SK-N-SH (cell line): ENCODE results near the gene PIKFYVE. TPM values are rescaled to one million over a fixed set of nuclear protein-coding genes. Genes with fewer than 3 reads are reported as not detected.

Source experiments
- CTCF ChIA-PET: fragments of 300-600, 350-600 bp; formaldehyde crosslinking; extraction: SDS; loops from one replicate; lab custom pipeline; 2021; lab: Yijun Ruan, JAX
- POLR2A ChIA-PET: fragments of 350-600 bp; sonication (Branson Sonifier 250); formaldehyde crosslinking; extraction: SDS; loops from one replicate; lab custom pipeline; 2020; ENCODE audit warnings: antibody characterized with exemption, inconsistent platforms; lab: Yijun Ruan, JAX
- DNase-seq: peaks from one replicate; pipeline ENCODE4 v3.0.0; 2012
- H2AFZ ChIP-seq: fragments of 200-600 bp; sonication (generic); 2 replicates; pipeline ENCODE4 v1.8.1; 2016; ENCODE audit warnings: antibody characterized with exemption, mild to moderate bottlenecking, low read depth
- H3F3A ChIP-seq: fragments of 200-600 bp; sonication (generic); replicated peaks from 2 replicates; pipeline ENCODE3; 2016; ENCODE audit warnings: antibody characterized with exemption, mild to moderate bottlenecking; ENCODE audit not compliant: insufficient read depth
- H3K27ac ChIP-seq, 2 experiments: fragments of 200-500 bp in 1 of 2; fragments of 200-600 bp in 1 of 2; sonication (Bioruptor generic) in 1 of 2; sonication (generic), shearing (Covaris generic) in 1 of 2; 2 replicates each; pipeline versions ENCODE4 v1.5.1 to v1.6.1; 2014 to 2016; ENCODE audit warnings: low read depth in 2 of 2, inconsistent platforms in 1 of 2, low read length in 1 of 2, mild to moderate bottlenecking in 1 of 2, mixed read lengths in 1 of 2
- H3K27me3 ChIP-seq: fragments of 200-600 bp; sonication (generic), shearing (Covaris generic); 2 replicates; pipeline ENCODE4 v1.6.1; 2016; ENCODE audit warnings: mixed run types; ENCODE audit not compliant: insufficient read depth
- H3K36me3 ChIP-seq, 2 experiments: fragments of 200-500 bp in 1 of 2; fragments of 200-600 bp in 1 of 2; sonication (Bioruptor generic) in 1 of 2; sonication (generic) in 1 of 2; replicated peaks in 1 of 2; 2 replicates each; pipeline versions ENCODE3 to v1.5.1; 2014 to 2016; ENCODE audit warnings: low read length in 1 of 2, mild to moderate bottlenecking in 1 of 2; ENCODE audit not compliant: insufficient read depth in 2 of 2, control insufficient read depth in 1 of 2
- H3K4me1 ChIP-seq, 2 experiments: fragments of 200-500 bp in 1 of 2; fragments of 200-600 bp in 1 of 2; sonication (Bioruptor generic) in 1 of 2; sonication (generic), shearing (Covaris generic) in 1 of 2; 2 replicates each; pipeline versions ENCODE4 v1.5.1 to v1.6.1; 2014 to 2016; ENCODE audit warnings: low read depth in 1 of 2, low read length in 1 of 2, mixed run types in 1 of 2; ENCODE audit not compliant: insufficient read depth in 2 of 2, control insufficient read depth in 1 of 2
- H3K4me2 ChIP-seq: fragments of 200-600 bp; sonication (generic), shearing (Covaris generic); 2 replicates; pipeline ENCODE4 v1.6.1; 2017; ENCODE audit warnings: mixed run types
- H3K4me3 ChIP-seq, 2 experiments: fragments of 200-500 bp in 1 of 2; fragments of 200-600 bp in 1 of 2; sonication (Bioruptor generic) in 1 of 2; sonication (generic), shearing (Covaris generic) in 1 of 2; 2 replicates each; pipeline versions ENCODE4 v1.5.1 to v1.8.1; 2014 to 2016; ENCODE audit warnings: low read depth in 2 of 2, inconsistent platforms in 1 of 2, low read length in 1 of 2, mild to moderate bottlenecking in 1 of 2, mixed read lengths in 1 of 2, moderate library complexity in 1 of 2
- H3K79me2 ChIP-seq: fragments of 200-600 bp; sonication (generic); 2 replicates; pipeline ENCODE4 v1.8.1; 2017; ENCODE audit warnings: mild to moderate bottlenecking; ENCODE audit not compliant: insufficient read depth
- H3K9ac ChIP-seq: fragments of 200-600 bp; sonication (generic); 2 replicates; pipeline ENCODE4 v1.6.1; 2017; ENCODE audit warnings: mixed run types
- H3K9me2 ChIP-seq: fragments of 200-600 bp; sonication (generic); 2 replicates; pipeline ENCODE4 v1.6.1; 2017; ENCODE audit warnings: mixed run types
- H3K9me3 ChIP-seq: fragments of 200-600 bp; sonication (generic); 2 replicates; pipeline ENCODE4 v1.6.1; 2017; ENCODE audit warnings: mixed run types, mild to moderate bottlenecking, moderate library complexity
- H4K20me1 ChIP-seq: fragments of 200-600 bp; sonication (generic); 2 replicates; pipeline ENCODE4 v1.6.1; 2017; ENCODE audit warnings: mild to moderate bottlenecking, mixed run types; ENCODE audit not compliant: insufficient read depth
- EP300 ChIP-seq, 2 experiments: IDR thresholded peaks; 2 replicates each; pipeline versions ENCODE4 v1.4.0 to v1.6.1; 2012; ENCODE audit warnings: borderline replicate concordance in 1 of 2, low read depth in 1 of 2, low read length in 1 of 2
- FOXM1 ChIP-seq: IDR thresholded peaks from 2 replicates; pipeline ENCODE4 v1.4.0; 2012; ENCODE audit warnings: low read depth, mild to moderate bottlenecking
- GABPA ChIP-seq: IDR thresholded peaks from 2 replicates; pipeline ENCODE4 v1.4.0; 2012; ENCODE audit warnings: low read depth, mild to moderate bottlenecking
- GATA2 ChIP-seq: sonication (generic); formaldehyde crosslinking; IDR thresholded peaks from 2 replicates; pipeline ENCODE4 v1.5.0; 2020; ENCODE audit warnings: mild to moderate bottlenecking, missing genetic modification reagents
- JUND ChIP-seq: IDR thresholded peaks from 2 replicates; pipeline ENCODE4 v1.4.0; 2012
- NFIC ChIP-seq: IDR thresholded peaks from 2 replicates; pipeline ENCODE4 v1.4.0; 2012; ENCODE audit warnings: borderline replicate concordance
- RAD21 ChIP-seq: IDR thresholded peaks from 2 replicates; pipeline ENCODE4 v1.6.1; 2012; ENCODE audit warnings: mild to moderate bottlenecking, low read length
- RCOR1 ChIP-seq: fragments of 150-350 bp; IDR thresholded peaks from 2 replicates; pipeline ENCODE4 v1.6.1; 2017; ENCODE audit warnings: antibody characterized with exemption, low read length
- SIN3A ChIP-seq: IDR thresholded peaks from 2 replicates; pipeline ENCODE4 v1.6.1; 2012; ENCODE audit warnings: low read depth, mild to moderate bottlenecking, low read length, moderate library complexity, borderline replicate concordance
- SMC3 ChIP-seq: IDR thresholded peaks from 2 replicates; pipeline ENCODE4 v1.6.1; 2012; ENCODE audit warnings: low read depth, low read length, improper control_type of control experiment
- TEAD4 ChIP-seq: IDR thresholded peaks from 2 replicates; pipeline ENCODE4 v1.4.0; 2012; ENCODE audit warnings: mild to moderate bottlenecking, borderline replicate concordance; ENCODE audit not compliant: insufficient read depth
- YY1 ChIP-seq: IDR thresholded peaks from 2 replicates; pipeline ENCODE4 v1.4.0; 2012; ENCODE audit warnings: low read depth, mild to moderate bottlenecking
- WGBS: methylation state at CpG from one replicate; pipeline ENCODE4 v1.1.6; 2017; ENCODE audit warnings: low lambda C conversion rate; 5-methylcytosine and 5-hydroxymethylcytosine counted together
- polyA plus RNA-seq, 3 experiments: library from polyadenylated mRNA; depleted of rRNA; stranded (reverse); fragments of >200 nt; gene quantifications; 2 replicates each; pipeline ENCODE4 v1.2.3, GENCODE V29; 2012
- TF ChIP-seq, protein P1 (sequence below): fragments of 150-350 bp; IDR thresholded peaks from 2 replicates; pipeline ENCODE4 v1.6.1; 2017; ENCODE audit warnings: antibody characterized with exemption, low read length, low read depth, borderline replicate concordance
- TF ChIP-seq, protein P2 (sequence below): IDR thresholded peaks from 2 replicates; pipeline ENCODE4 v1.4.0; 2012; ENCODE audit warnings: low read depth
- TF ChIP-seq, protein P3 (sequence below): IDR thresholded peaks from 2 replicates; pipeline ENCODE4 v1.6.1; 2012; ENCODE audit warnings: mild to moderate bottlenecking, low read depth, low read length, moderate library complexity
- TF ChIP-seq, protein P4 (sequence below): fragments of 200-600 bp; sonication (generic); IDR thresholded peaks from 2 replicates; pipeline ENCODE4 v1.6.1; 2017; ENCODE audit warnings: antibody characterized with exemption, mild to moderate bottlenecking, moderate library complexity

PIKFYVE gene
- polyA plus RNA-seq, 1 of the 3 experiments (the other 2 are of a cell fraction) = 7.0 TPM

DNA sequence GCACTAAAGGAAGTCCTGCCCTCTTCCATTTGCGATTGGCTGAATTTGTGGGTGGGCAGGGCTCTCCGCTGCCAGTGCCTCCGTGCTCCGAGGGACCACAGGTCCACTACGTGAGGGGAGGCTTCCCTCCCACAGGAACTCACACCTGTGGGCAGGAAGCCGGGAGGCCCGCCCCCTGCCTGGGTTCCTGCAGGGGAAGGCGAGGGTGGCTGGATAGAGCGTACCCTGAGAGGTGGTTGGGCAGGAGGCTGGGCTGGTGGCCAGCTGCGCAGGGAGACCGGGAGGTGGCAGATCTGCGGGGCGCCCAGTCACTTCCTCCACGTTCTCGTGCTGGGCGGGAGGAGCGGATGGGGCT lies 93.6 kb downstream of the PIKFYVE start (continued):
- TF ChIP-seq RAD21 (no peak), RCOR1 (no peak), TEAD4 (no peak), EP300 (IDR thresholded peaks at IDR 0.05; ENCODE audit: borderline replicate concordance in 1 of 2, low read depth in 1 of 2, low read length in 1 of 2) (no peak), NFIC (0 out of 2 replicates have a peak, but pooled peaks have one; percentile 12), SMC3 (no peak), GABPA (peak; percentile 55), GATA2 (CRISPR knock-in tag) (no peak)
- TF ChIP-seq, protein P1, sequence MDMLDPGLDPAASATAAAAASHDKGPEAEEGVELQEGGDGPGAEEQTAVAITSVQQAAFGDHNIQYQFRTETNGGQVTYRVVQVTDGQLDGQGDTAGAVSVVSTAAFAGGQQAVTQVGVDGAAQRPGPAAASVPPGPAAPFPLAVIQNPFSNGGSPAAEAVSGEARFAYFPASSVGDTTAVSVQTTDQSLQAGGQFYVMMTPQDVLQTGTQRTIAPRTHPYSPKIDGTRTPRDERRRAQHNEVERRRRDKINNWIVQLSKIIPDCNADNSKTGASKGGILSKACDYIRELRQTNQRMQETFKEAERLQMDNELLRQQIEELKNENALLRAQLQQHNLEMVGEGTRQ = no peak

DNA sequence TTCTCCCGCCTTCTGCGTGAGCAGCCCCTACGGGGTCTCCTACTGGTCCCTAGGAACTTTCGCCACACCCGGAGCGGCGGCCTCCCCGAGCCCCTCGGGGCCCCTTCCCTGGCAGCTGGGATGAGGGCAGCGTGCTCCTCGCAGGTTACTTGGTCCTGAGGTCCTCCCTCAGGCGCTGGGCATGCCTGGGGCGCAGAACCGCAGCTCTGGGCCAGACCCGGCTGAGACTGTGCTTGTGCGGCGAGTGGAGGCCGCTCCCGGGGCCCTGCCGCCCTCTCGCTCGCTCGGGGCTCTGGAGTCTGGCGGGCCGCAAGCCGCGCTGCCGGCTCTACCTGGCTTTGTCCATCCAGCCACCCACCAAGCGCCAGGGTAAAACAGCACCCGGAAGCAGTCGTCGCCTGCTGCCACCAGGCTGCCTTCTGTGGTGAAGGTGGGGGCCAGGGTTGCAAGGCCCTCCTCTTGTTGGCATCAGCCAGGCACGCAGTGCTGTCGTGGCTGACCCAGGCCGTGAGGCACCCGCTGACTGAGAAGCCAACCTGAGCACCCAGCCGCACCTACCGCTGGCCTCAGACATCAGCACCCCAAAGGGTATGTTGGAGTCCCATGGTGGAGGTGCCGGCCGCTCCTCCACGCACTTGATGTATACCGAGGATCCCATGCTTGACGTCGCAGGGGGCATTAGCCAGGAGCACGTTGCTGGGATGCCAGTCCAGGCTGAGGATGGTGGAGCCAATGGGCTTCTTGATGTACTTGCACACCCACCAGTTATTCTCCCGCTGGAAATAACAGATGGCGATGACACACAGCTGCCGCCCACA lies 94.4 kb downstream of the PIKFYVE start:
- peak overlapping the region; percentile 55 to 62; a peak in 3 of 4 replicates for H3K4me3 ChIP-seq
- POLR2A ChIA-PET = no interaction called here
- CTCF ChIA-PET = no interaction called here
- TF ChIP-seq EP300 (IDR thresholded peaks at IDR 0.05; ENCODE audit: borderline replicate concordance in 1 of 2, low read depth in 1 of 2, low read length in 1 of 2) (no peak), YY1 (no peak), JUND (no peak), FOXM1 (no peak), RAD21 (no peak), SIN3A (no peak)
- TF ChIP-seq, protein P2, sequence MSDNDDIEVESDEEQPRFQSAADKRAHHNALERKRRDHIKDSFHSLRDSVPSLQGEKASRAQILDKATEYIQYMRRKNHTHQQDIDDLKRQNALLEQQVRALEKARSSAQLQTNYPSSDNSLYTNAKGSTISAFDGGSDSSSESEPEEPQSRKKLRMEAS = no peak
- TF ChIP-seq, protein P3, sequence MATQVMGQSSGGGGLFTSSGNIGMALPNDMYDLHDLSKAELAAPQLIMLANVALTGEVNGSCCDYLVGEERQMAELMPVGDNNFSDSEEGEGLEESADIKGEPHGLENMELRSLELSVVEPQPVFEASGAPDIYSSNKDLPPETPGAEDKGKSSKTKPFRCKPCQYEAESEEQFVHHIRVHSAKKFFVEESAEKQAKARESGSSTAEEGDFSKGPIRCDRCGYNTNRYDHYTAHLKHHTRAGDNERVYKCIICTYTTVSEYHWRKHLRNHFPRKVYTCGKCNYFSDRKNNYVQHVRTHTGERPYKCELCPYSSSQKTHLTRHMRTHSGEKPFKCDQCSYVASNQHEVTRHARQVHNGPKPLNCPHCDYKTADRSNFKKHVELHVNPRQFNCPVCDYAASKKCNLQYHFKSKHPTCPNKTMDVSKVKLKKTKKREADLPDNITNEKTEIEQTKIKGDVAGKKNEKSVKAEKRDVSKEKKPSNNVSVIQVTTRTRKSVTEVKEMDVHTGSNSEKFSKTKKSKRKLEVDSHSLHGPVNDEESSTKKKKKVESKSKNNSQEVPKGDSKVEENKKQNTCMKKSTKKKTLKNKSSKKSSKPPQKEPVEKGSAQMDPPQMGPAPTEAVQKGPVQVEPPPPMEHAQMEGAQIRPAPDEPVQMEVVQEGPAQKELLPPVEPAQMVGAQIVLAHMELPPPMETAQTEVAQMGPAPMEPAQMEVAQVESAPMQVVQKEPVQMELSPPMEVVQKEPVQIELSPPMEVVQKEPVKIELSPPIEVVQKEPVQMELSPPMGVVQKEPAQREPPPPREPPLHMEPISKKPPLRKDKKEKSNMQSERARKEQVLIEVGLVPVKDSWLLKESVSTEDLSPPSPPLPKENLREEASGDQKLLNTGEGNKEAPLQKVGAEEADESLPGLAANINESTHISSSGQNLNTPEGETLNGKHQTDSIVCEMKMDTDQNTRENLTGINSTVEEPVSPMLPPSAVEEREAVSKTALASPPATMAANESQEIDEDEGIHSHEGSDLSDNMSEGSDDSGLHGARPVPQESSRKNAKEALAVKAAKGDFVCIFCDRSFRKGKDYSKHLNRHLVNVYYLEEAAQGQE = no peak
- TF ChIP-seq, protein P4, sequence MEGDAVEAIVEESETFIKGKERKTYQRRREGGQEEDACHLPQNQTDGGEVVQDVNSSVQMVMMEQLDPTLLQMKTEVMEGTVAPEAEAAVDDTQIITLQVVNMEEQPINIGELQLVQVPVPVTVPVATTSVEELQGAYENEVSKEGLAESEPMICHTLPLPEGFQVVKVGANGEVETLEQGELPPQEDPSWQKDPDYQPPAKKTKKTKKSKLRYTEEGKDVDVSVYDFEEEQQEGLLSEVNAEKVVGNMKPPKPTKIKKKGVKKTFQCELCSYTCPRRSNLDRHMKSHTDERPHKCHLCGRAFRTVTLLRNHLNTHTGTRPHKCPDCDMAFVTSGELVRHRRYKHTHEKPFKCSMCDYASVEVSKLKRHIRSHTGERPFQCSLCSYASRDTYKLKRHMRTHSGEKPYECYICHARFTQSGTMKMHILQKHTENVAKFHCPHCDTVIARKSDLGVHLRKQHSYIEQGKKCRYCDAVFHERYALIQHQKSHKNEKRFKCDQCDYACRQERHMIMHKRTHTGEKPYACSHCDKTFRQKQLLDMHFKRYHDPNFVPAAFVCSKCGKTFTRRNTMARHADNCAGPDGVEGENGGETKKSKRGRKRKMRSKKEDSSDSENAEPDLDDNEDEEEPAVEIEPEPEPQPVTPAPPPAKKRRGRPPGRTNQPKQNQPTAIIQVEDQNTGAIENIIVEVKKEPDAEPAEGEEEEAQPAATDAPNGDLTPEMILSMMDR = no peak
- no peaks in the 10 kb centered on the region for H3K27me3 ChIP-seq
- peaks cover 9 to 26% of the 10 kb centered on the region in 2 experiments for H3K36me3 ChIP-seq
- peak overlapping the region; percentile 59; the same call in 1 of the 2 replicates for H3K9ac ChIP-seq
- no peak overlapping the region; a peak in 1 of 4 replicates for H3K27ac ChIP-seq
- peaks cover 34% of the 10 kb centered on the region for H3F3A ChIP-seq
- peaks cover 12% of the 10 kb centered on the region for H3K9me3 ChIP-seq
- no peak overlapping the region for H2AFZ ChIP-seq
- peaks cover 0 to 11% of the 10 kb centered on the region in 2 experiments; a peak in 2 of 4 replicates for H3K4me1 ChIP-seq
- peak; percentile 33 for DNase-seq
- H3K4me2 ChIP-seq = peak overlapping the region; percentile 71
- H3K79me2 ChIP-seq = no peaks in the 10 kb centered on the region
- WGBS = 95% methylated on average over 25 of the region's 48 CpGs
- no peaks in the 10 kb centered on the region for H3K9me2 ChIP-seq
- H4K20me1 ChIP-seq = peaks cover 5% of the 10 kb centered on the region
